ENCODE data around the gene SLCO4A1.

Gene SLCO4A1

GRCh38 chr20:62700261-62700930 is 58.1 kb downstream of the SLCO4A1 start:
- no peak for DNase-seq (ENCODE audit: low read depth, low spot score)

GRCh38 chr20:62701161-62702012 is 59.1 kb downstream of the SLCO4A1 start:
- DNase-seq (ENCODE audit: low read depth, low spot score): no peak

DNA sequence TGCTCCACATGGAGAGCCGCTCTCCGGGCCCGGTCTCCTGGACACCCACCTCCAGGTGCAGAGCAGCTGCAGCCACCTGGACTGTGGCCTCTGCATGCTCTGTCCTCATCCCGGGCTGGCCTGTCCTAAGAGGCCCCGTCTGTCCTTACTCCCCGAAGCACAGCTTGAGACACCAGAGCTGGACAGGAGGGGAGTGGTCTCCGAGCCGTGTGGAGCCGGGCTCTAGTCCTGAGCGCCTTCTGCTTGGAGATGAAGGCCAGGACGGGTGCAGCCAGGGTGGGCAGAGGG is 59.7 kb downstream of the SLCO4A1 start:
- DNase-seq (ENCODE audit: low read depth, low spot score): no peak

- DNase-seq (ENCODE audit: low read depth, low spot score): no peak
Measured at GRCh38 chr20:62702895-62703852, 60.9 kb downstream of the SLCO4A1 start.

GRCh38 chr20:62703853-62704228 is 61.5 kb downstream of the SLCO4A1 start:
- DNase-seq (ENCODE audit: low read depth, low spot score): no peak

GRCh38 chr20:62704341-62704948 is 62.1 kb downstream of the SLCO4A1 start:
- no peak for DNase-seq (ENCODE audit: low read depth, low spot score)

DNA sequence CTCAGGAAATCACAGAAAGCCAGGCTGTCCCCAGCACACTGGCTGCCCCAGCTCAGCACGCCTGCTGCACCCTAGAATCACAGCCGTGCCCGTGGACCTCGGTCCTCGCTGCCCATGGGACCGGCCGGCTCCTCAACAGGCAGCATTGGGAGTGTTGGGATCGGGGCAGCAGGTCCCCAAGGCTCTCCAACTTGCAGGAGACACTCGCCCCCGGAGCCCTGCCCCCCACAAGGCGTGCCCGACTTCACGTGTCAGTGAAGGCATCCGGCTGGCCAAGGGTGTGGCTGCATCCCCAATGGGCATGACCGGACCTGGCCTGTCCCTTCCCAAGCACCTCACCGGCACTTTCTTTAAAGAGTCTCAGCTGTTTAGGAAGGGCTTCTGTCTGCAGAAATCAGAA is 63.3 kb downstream of the SLCO4A1 start:
- DNase-seq (ENCODE audit: low read depth, low spot score): no peak

DNA sequence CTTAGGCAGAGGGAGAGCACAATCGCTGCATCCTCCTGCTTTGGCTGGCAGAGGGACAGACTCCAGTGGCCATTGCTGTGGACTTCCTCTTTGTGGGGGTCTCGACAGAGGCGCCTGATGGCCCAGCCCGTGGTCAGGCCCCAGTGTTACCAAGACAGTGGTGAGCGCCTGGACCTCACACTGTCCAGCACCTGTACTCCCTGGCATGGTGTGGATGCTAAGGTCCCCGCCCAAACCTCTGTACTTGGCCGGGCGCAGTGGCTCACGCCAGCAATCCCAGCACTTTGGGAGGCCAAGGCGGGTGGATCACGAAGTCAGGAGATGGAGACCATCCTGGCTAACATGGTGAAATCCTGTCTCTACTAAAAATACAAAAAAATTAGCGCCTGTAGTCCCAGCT is 64.0 kb downstream of the SLCO4A1 start:
- no peak for DNase-seq (ENCODE audit: low read depth, low spot score)

- no peak for DNase-seq (ENCODE audit: low read depth, low spot score)
Measured at GRCh38 chr20:62706857-62707256, 64.6 kb downstream of the SLCO4A1 start.

GRCh38 chr20:62707276-62707920 is 65.1 kb downstream of the SLCO4A1 start:
- no peak for DNase-seq (ENCODE audit: low read depth, low spot score)

GRCh38 chr20:62707921-62708521 is 65.7 kb downstream of the SLCO4A1 start:
- peak; percentile 48 for DNase-seq (ENCODE audit: low read depth, low spot score)

DNA sequence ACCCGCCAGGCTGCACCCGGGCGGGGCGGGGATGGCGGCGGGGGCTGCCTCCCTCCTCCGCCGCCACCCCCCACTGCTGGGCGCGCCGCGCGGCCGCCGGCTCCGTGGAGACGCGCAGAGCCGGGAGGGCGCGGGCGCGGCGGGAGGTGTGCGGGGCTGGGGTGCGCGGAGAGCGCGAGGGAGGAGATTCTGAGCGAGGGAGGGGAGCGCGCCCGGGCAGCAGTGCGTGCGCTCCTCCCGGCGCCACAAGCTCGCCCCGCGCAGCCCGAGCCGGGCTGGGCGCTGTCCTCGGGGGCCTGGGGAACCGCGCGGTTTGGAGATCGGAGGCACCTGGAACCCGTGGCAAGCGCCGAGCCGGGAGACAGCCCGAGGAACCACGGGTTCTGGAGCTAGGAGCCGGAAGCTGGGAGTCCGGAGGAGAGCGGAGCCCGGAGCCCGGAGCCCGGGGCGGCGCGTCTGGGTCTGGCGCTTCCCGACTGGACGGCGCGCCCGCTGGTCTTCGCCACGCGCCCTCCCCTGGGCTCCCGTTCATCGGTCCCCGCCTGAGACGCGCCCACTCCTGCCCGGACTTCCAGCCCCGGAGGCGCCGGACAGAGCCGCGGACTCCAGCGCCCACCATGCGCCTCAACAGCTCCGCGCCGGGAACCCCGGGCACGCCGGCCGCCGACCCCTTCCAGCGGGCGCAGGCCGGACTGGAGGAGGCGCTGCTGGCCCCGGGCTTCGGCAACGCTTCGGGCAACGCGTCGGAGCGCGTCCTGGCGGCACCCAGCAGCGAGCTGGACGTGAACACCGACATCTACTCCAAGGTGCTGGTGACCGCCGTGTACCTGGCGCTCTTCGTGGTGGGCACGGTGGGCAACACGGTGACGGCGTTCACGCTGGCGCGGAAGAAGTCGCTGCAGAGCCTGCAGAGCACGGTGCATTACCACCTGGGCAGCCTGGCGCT is 66.6 kb downstream of the SLCO4A1 start, which contains the start of gene NTSR1:
Gene NTSR1, plus strand, starts transcription at position 246 of the 946 bp plus-strand sequence. Its CDS starts 372 bp downstream, at position 618.
- peak; percentile 27 for DNase-seq (ENCODE audit: low read depth, low spot score)

DNA sequence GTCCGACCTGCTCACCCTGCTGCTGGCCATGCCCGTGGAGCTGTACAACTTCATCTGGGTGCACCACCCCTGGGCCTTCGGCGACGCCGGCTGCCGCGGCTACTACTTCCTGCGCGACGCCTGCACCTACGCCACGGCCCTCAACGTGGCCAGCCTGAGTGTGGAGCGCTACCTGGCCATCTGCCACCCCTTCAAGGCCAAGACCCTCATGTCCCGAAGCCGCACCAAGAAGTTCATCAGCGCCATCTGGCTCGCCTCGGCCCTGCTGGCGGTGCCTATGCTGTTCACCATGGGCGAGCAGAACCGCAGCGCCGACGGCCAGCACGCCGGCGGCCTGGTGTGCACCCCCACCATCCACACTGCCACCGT is 67.2 kb downstream of the SLCO4A1 start:
- DNase-seq (ENCODE audit: low read depth, low spot score): no peak

GRCh38 chr20:62710221-62710885 is 68.0 kb downstream of the SLCO4A1 start:
- DNase-seq (ENCODE audit: low read depth, low spot score): no peak

DNA sequence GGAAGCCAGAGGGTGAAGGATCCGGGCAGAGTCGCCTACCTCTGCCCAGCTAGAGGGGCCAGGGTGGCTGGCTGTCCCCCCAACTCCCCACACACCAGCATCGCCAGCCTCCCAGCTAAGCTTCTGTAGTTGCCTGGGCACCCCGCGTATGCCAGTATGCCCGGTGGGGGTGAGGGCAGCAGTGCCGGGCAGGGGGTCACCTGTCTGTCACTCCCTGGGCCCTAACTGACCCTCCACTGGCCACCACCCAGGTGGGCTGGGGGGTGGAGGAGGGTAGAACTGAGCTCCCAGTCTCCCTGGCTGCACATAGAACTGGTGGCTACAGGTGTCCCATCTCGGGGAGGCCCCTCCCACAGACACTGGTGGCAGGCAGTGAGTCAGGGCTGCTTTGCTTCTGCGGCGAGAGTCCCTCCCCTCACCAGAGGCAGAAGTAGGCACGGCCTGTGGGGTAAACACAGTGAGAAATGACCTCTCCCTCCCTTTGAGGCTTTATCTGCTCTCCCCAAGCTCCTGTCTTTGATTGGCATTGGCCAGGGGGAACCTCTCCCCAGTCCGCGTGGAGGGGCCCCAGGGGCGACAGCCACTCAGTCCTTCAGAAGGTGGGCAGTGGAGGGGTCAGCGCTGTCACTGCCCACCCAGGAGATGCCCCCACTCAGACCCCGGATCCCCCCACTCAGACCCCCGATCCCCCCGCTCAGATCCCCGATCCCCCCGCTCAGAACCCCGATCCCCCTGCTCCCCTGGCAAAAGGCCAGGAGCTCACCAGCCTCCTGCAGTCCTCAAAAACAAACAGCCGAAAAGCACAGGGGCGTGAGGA is 68.8 kb downstream of the SLCO4A1 start:
- DNase-seq (ENCODE audit: low read depth, low spot score): no peak

GRCh38 chr20:62711703-62712101 is 69.4 kb downstream of the SLCO4A1 start:
- peak; percentile 16 for DNase-seq (ENCODE audit: low read depth, low spot score)

GRCh38 chr20:62712606-62713005 is 70.3 kb downstream of the SLCO4A1 start:
- no peak for DNase-seq (ENCODE audit: low read depth, low spot score)

- no peak for DNase-seq (ENCODE audit: low read depth, low spot score)
Measured at GRCh38 chr20:62714006-62714405, 71.7 kb downstream of the SLCO4A1 start.
